GM12874 (cell line): ENCODE measurements around the gene FAM151A.

ENCODE experiments used
- TF ChIP-seq, protein P1 (sequence below): IDR thresholded peaks from 2 replicates; pipeline ENCODE4 v1.5.1; 2011; ENCODE audit warnings: low read depth, mild to moderate bottlenecking, control low read depth, low read length, moderate library complexity; ENCODE audit not compliant: insufficient read depth

The FAM151A gene

DNA sequence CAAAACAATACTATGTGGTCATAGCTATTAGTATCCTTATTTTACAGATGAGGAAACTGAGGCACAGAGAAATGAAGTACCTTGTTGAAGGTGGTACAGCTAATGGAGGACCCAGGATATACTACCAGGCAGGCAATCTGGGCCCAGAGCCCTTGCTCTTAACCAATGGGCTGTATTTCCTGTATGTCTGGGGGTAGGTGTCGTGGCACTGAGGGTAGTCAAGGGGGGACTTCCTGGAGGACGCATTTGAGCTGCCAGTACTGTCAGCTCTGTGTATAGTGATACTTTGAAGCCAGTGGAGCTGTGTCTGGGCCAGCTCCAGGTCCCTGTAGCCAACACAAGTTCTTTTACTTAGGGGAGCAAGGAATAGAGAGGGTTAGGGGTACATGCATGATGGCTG is 34.9 kb downstream of the FAM151A start:
- TF ChIP-seq, protein P1, sequence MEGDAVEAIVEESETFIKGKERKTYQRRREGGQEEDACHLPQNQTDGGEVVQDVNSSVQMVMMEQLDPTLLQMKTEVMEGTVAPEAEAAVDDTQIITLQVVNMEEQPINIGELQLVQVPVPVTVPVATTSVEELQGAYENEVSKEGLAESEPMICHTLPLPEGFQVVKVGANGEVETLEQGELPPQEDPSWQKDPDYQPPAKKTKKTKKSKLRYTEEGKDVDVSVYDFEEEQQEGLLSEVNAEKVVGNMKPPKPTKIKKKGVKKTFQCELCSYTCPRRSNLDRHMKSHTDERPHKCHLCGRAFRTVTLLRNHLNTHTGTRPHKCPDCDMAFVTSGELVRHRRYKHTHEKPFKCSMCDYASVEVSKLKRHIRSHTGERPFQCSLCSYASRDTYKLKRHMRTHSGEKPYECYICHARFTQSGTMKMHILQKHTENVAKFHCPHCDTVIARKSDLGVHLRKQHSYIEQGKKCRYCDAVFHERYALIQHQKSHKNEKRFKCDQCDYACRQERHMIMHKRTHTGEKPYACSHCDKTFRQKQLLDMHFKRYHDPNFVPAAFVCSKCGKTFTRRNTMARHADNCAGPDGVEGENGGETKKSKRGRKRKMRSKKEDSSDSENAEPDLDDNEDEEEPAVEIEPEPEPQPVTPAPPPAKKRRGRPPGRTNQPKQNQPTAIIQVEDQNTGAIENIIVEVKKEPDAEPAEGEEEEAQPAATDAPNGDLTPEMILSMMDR: no peak

DNA sequence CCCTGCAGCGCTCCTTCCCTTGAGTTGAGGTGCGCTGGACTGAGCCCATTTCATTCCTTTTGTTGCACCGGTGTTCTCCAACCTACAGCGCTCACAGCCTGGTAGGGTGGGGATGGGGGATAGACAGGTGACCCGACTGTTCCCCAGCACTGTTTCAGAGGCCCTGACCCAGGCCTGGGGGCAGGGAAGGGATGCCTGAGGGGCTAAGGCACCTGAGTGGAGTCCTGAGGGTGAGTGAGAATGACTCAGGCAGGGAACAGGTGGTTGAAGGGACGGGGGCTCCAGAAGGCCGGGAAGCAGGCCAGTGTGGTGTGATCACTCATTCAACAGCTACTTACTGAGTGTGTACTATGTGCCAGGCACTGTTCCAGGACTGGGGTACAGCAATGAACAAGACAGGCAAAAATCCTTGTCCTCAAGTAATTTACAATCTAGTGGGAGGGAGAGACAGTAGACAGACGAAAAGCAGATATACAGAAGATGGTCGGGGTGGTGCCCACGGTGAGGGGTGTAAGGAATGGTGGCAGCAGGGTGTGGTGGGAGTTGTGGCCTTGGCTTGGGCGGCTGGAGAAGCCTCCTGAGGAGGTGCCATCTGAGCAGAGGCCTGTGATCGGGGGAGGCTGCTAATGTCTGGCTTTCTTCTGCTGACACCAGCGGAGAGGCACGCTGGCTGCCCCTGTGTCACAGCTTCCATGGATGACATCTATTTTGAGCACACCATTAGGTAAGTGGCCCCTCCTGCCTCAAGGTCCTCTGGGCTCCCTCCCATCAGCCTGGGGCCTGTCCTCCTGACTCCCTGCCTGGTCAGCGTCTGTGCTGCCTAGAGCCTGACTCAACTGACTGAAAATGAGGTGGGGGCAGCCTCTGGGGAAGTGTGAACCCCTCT is 37.9 kb downstream of the FAM151A start:
- TF ChIP-seq, protein P1: no peak

DNA sequence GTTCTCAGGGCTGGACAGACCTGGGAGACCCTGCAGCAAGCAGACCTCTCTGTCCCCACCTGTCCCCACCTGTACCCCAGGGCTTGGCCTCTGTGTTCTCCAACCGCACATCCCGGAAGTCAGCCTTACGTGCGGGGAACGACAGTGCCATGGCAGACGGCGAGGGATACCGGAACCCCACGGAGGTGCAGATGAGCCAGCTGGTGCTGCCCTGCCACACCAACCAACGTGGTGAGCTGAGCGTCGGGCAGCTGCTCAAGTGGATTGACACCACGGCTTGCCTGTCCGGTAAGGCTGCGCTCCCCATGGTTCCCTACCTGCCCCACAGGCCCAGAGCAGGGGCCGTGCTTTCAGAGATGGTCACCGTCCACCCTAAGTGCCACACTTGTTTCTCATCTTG is 38.8 kb downstream of the FAM151A start:
- TF ChIP-seq, protein P1: no peak

DNA sequence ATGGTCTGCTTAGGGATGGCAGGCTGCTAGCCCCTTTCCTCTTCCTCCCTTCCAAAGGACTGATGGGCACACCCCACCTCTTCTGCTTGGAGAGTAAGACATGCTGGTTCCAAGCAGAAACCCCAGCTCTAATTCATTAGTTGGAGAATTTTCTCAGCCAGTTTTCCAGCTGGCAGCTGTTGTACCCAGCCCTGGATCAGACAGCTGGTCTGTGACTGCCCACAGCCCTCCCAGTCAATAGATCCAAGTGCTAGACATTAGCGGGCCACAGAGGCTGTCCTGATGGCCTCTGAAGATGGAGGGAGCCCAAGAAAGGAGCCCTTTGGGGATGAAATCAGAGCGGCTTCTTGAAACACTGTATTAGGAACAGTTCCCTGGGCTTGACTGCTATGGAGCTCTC is 39.5 kb downstream of the FAM151A start:
- TF ChIP-seq, protein P1: no peak

DNA sequence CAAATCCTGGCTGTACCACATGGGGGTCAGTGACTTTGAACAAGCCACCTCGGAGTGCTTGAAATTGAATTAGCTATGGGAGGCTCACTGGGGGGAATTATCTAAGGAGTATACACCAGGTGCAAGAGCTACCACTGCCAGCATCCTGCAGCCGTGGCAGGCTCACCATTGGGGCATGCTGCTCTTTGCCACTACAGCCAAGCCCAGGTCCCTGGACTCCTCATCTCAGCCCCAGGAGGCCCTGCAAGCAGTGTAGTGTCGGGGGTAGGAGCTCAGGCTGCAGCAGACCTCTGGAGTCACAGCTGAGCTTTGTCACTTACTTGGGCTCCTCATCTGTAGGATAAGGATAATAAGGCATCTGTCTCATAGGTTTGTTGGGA is 40.0 kb downstream of the FAM151A start:
- TF ChIP-seq, protein P1: no peak

DNA sequence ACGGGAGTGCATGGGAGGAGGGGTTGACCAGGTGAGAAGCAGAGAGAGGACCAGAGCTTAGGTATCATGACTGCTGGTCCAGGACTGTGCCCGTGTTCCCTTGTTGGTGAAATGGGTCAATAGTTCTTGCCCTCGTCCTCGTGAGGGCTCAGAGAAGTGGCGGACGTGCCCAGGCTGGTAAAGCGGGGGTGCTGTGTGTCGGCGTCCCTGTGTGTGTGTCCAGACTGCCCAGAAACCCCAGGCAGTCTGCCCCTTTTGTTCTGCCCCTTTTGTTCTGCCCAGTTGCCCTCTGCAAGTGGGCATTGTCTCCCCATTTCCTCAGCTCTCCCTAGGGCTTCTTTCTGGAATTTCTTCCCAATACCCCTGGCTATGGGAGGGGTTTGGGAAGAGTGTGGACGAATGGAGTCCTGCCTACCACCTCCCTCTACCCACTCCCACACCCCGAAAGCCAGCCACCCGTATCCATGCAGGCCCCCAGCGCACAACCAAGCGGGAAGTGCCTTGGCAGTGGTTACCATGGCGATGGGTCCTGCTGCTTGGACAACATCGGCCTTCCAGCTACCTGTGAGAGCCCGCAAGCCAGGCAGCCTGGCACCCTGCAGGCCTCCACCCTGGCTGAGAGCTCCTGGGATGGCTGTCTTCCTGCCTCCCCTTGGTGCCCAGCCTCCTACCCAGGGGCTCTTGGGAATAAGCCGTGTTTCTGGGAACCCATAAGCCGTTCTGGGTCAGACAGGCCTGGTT is 40.6 kb downstream of the FAM151A start:
- TF ChIP-seq, protein P1: no peak

DNA sequence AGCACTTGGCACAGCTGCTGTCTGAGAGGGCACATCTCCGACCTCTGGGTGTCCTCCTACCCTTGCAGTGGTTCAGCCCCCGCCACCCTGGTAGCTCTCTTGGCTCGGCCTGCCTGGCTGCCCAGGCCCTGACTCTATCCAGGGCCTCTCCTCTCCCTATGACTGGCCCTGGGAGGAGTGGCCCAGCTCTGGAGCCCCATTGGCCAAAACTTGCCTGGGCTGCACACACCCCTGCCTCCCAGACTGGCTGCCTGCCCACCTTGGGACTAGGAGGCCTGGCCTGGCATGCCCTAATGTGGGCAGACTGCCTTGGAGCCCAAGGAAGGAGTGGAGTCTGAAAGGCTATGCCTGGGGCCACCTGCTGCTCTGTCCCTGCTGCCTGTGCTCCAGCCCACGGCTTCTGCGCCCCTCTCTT is 41.7 kb downstream of the FAM151A start:
- TF ChIP-seq, protein P1: no peak
